ENCODE data around the gene CDCP2. TPM values are rescaled to one million over a fixed set of nuclear protein-coding genes. Genes with fewer than 3 reads are reported as not detected.

CDCP2 gene
- total RNA-seq, 1 experiment from 2014 or later: not detected

GRCh38 chr1:54118704-54119103 is 34.1 kb downstream of the CDCP2 start:
- H4K20me1 ChIP-seq (ENCODE audit: low read length): no peaks in the 10 kb centered on the region
- no peaks in the 10 kb centered on the region for H3K36me3 ChIP-seq (ENCODE audit: low read depth, low read length)
- BruUV-seq (replicated peaks): no TSS peak
- H3K9ac ChIP-seq (ENCODE audit: low read length): no peak overlapping the region
- peak; percentile 77 for DNase-seq
- H3K27me3 ChIP-seq (ENCODE audit: low read length): no peaks in the 10 kb centered on the region
- ChIA-PET POLR2A (ENCODE audit: unreplicated experiment) (interaction anchor here (0.6 kb wide), 1 partner anchor 174 kb away, joined by 3 read pairs; no protein-coding TSS in a partner anchor), CTCF (interaction anchor here (0.7 kb wide), 1 partner anchor 157 kb away, joined by 3 read pairs; no protein-coding TSS in a partner anchor)
- intact Hi-C loops (cut with micrococcal nuclease): no loop called here
- TF ChIP-seq CTCF (conservative IDR thresholded peaks at IDR 0.05; ENCODE audit: low read depth, low read length): no peak
- TF ChIP-seq EZH2 (IDR thresholded peaks at IDR 0.05; ENCODE audit: low read length, unreplicated experiment): no peak
- TF ChIP-seq EZH2phosphoT487 (IDR thresholded peaks at IDR 0.05; ENCODE audit: borderline replicate concordance, low read length): no peak
- H3K9me2 ChIP-seq (replicated peaks; ENCODE audit: low read length): no peaks in the 10 kb centered on the region
- H3K79me2 ChIP-seq (ENCODE audit: low read length): no peaks in the 10 kb centered on the region
- H3K9me3 ChIP-seq (ENCODE audit: low read length): no peaks in the 10 kb centered on the region
- H3K4me2 ChIP-seq (ENCODE audit: low read length): peak overlapping the region; percentile 69
- H3F3A ChIP-seq (ENCODE audit: low read length, unreplicated experiment): no peaks in the 10 kb centered on the region
- ATAC-seq: peak; percentile 56
- peaks cover 19% of the 10 kb centered on the region for H3K4me1 ChIP-seq (ENCODE audit: insufficient read depth, low read length)
- H2AFZ ChIP-seq (ENCODE audit: low read length): peak overlapping the region; percentile 62
- H3K27ac ChIP-seq (ENCODE audit: low read length): no peak overlapping the region
- peak overlapping the region; percentile 15; the same call in 1 of the 2 replicates for H3K4me3 ChIP-seq (ENCODE audit: low read length)

- Histone ChIP-seq H2AFZ (ENCODE audit: low read length) (no peak overlapping the region), H3K79me2 (ENCODE audit: low read length) (no peaks in the 10 kb centered on the region), H3K27me3 (ENCODE audit: low read length) (no peaks in the 10 kb centered on the region), H3K36me3 (ENCODE audit: low read depth, low read length) (no peaks in the 10 kb centered on the region), H3K4me1 (ENCODE audit: insufficient read depth, low read length) (peaks cover 19% of the 10 kb centered on the region), H3K9me2 (replicated peaks; ENCODE audit: low read length) (no peaks in the 10 kb centered on the region), H3K4me3 (ENCODE audit: low read length) (no peak overlapping the region), H4K20me1 (ENCODE audit: low read length) (no peaks in the 10 kb centered on the region), H3K9ac (ENCODE audit: low read length) (no peak overlapping the region), H3K9me3 (ENCODE audit: low read length) (no peaks in the 10 kb centered on the region), H3K4me2 (ENCODE audit: low read length) (peak overlapping the region; percentile 69; the same call in 1 of the 2 replicates), H3F3A (ENCODE audit: low read length, unreplicated experiment) (no peaks in the 10 kb centered on the region), H3K27ac (ENCODE audit: low read length) (no peak overlapping the region)
- DNase-seq (peak; percentile 75), ATAC-seq (peak; percentile 78)
- ChIA-PET POLR2A (ENCODE audit: unreplicated experiment) (interaction anchor here (0.6 kb wide), 1 partner anchor 173 kb away, joined by 3 read pairs; no protein-coding TSS in a partner anchor), CTCF (interaction anchor here (0.7 kb wide), 1 partner anchor 158 kb away, joined by 3 read pairs; no protein-coding TSS in a partner anchor)
- TF ChIP-seq EZH2phosphoT487 (IDR thresholded peaks at IDR 0.05; ENCODE audit: borderline replicate concordance, low read length) (no peak), CTCF (conservative IDR thresholded peaks at IDR 0.05; ENCODE audit: low read depth, low read length) (no peak), EZH2 (IDR thresholded peaks at IDR 0.05; ENCODE audit: low read length, unreplicated experiment) (no peak)
- BruUV-seq (replicated peaks): no TSS peak
- intact Hi-C loops (cut with micrococcal nuclease): no loop called here
Measured at GRCh38 chr1:54117815-54118563, 34.8 kb downstream of the CDCP2 start.

DNA sequence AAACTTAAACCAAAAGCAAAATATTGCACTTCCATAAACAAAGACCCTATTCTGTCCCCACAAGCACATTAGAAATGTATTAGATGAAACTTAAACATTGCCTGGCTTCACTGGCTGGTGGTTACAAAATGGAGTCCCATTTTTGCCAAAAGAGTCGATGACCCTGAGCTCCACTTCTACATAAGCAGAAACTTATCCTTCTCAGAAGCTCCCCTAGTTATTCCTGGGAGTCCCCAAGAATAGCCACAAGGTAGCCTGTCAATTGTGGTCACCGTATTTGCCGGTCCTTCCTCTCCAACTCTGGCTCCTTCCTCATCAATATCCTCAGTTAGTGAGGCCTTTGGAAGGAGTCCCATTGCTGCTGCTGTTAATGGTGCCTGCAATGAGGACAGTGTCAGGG is 37.3 kb downstream of the CDCP2 start:
- no TSS peak for BruUV-seq (replicated peaks)
- Histone ChIP-seq H3K27ac (ENCODE audit: low read length) (no peak overlapping the region), H3K36me3 (ENCODE audit: low read depth, low read length) (no peaks in the 10 kb centered on the region), H3K79me2 (ENCODE audit: low read length) (no peaks in the 10 kb centered on the region), H3K9ac (ENCODE audit: low read length) (no peak overlapping the region), H3F3A (ENCODE audit: low read length, unreplicated experiment) (no peaks in the 10 kb centered on the region), H3K4me3 (ENCODE audit: low read length) (no peak overlapping the region), H2AFZ (ENCODE audit: low read length) (no peak overlapping the region), H3K27me3 (ENCODE audit: low read length) (no peaks in the 10 kb centered on the region), H3K4me1 (ENCODE audit: insufficient read depth, low read length) (peaks cover 15% of the 10 kb centered on the region), H4K20me1 (ENCODE audit: low read length) (no peaks in the 10 kb centered on the region), H3K9me3 (ENCODE audit: low read length) (no peaks in the 10 kb centered on the region), H3K4me2 (ENCODE audit: low read length) (no peak overlapping the region), H3K9me2 (replicated peaks; ENCODE audit: low read length) (no peaks in the 10 kb centered on the region)
- CTCF ChIA-PET: no interaction called here
- POLR2A ChIA-PET (ENCODE audit: unreplicated experiment): no interaction called here
- DNase-seq (no peak), ATAC-seq (no peak)
- intact Hi-C loops (cut with micrococcal nuclease): no loop called here
- TF ChIP-seq CTCF (conservative IDR thresholded peaks at IDR 0.05; ENCODE audit: low read depth, low read length) (no peak), EZH2 (IDR thresholded peaks at IDR 0.05; ENCODE audit: low read length, unreplicated experiment) (no peak), EZH2phosphoT487 (IDR thresholded peaks at IDR 0.05; ENCODE audit: borderline replicate concordance, low read length) (no peak)

All from PC-3 (cell line).